IMR-90 (cell line): ENCODE data around the gene ZNF786. TPM values are rescaled to one million over a fixed set of nuclear protein-coding genes. Genes with fewer than 3 reads are reported as not detected.

Experiments
- ATAC-seq: fragments of 200-7000 bp; cut with Tn5 transposase; 2 replicates; pipeline ENCODE4 v1.9.1; 2020; ENCODE audit warnings: low read depth, mild to moderate bottlenecking, moderate library complexity
- BruUV-seq: library from RNA; stranded (reverse); fragments of 400-500 nt; replicated peaks from 2 replicates; lab custom pipeline; 2021; lab: Mats Ljungman, UMichigan
- CTCF ChIA-PET: fragments of 300-600 bp; formaldehyde crosslinking; extraction: SDS; loops from one replicate; lab custom pipeline; 2021; ENCODE audit warnings: antibody characterized with exemption; lab: Yijun Ruan, JAX
- POLR2A ChIA-PET: fragments of 300-600 bp; sonication (Branson Sonifier 250); formaldehyde crosslinking; loops from one replicate; lab custom pipeline; 2022; ENCODE audit warnings: antibody characterized with exemption; ENCODE audit not compliant: unreplicated experiment; lab: Charles Lee
- DNase-seq: peaks from one replicate; pipeline ENCODE4 v3.0.0; 2013
- H2AFZ ChIP-seq: replicated peaks from 2 replicates; pipeline ENCODE3; 2013; ENCODE audit warnings: low read length, mild to moderate bottlenecking; ENCODE audit not compliant: poor library complexity
- H2AK5ac ChIP-seq: 2 replicates; pipeline ENCODE4 v1.6.1; 2013; ENCODE audit warnings: low read depth, low read length, inconsistent platforms
- H2AK9ac ChIP-seq: replicated peaks from 2 replicates; pipeline ENCODE3; 2013; ENCODE audit warnings: mild to moderate bottlenecking, low read depth, low read length, moderate library complexity; ENCODE audit not compliant: poor library complexity
- H2BK120ac ChIP-seq: 2 replicates; pipeline ENCODE4 v1.6.1; 2013; ENCODE audit warnings: low read depth, low read length, inconsistent platforms
- H2BK15ac ChIP-seq: 3 replicates; pipeline ENCODE4 v1.6.1; 2013; ENCODE audit warnings: low read depth, low read length, inconsistent platforms
- H2BK20ac ChIP-seq: 2 replicates; pipeline ENCODE4 v1.6.1; 2013; ENCODE audit warnings: low read depth, mild to moderate bottlenecking, inconsistent platforms, low read length, moderate library complexity
- H2BK5ac ChIP-seq: 2 replicates; pipeline ENCODE4 v1.6.1; 2013; ENCODE audit warnings: mild to moderate bottlenecking, low read depth, low read length, inconsistent platforms; ENCODE audit not compliant: poor library complexity, severe bottlenecking
- H3K14ac ChIP-seq: replicated peaks from 2 replicates; pipeline ENCODE4 v1.6.1; 2013; ENCODE audit warnings: low read depth, low read length, inconsistent platforms
- H3K18ac ChIP-seq: 2 replicates; pipeline ENCODE4 v1.6.1; 2013; ENCODE audit warnings: low read depth, low read length, control low read depth
- H3K23ac ChIP-seq: 2 replicates; pipeline ENCODE4 v1.6.1; 2013; ENCODE audit warnings: low read depth, low read length, inconsistent platforms
- H3K27ac ChIP-seq: 2 replicates; pipeline ENCODE4 v1.5.1; 2013; ENCODE audit warnings: mild to moderate bottlenecking, control low read depth, low read length; ENCODE audit not compliant: insufficient read depth
- H3K27me3 ChIP-seq: 2 replicates; pipeline ENCODE4 v1.6.1; 2013; ENCODE audit warnings: low read length; ENCODE audit not compliant: control insufficient read depth, insufficient read depth
- H3K36me3 ChIP-seq: 2 replicates; pipeline ENCODE4 v1.6.1; 2013; ENCODE audit warnings: low read length, mixed read lengths; ENCODE audit not compliant: control insufficient read depth, insufficient read depth
- H3K4ac ChIP-seq: 2 replicates; pipeline ENCODE4 v1.6.1; 2013; ENCODE audit warnings: low read depth, low read length, inconsistent platforms
- H3K4me1 ChIP-seq: 2 replicates; pipeline ENCODE4 v1.6.1; 2013; ENCODE audit warnings: low read length, mixed read lengths; ENCODE audit not compliant: control insufficient read depth, insufficient read depth
- H3K4me2 ChIP-seq: 2 replicates; pipeline ENCODE4 v1.6.1; 2013; ENCODE audit warnings: low read depth, mild to moderate bottlenecking, control low read depth, low read length, moderate library complexity
- H3K4me3 ChIP-seq: 2 replicates; pipeline ENCODE4 v1.5.1; 2013; ENCODE audit warnings: low read depth, mild to moderate bottlenecking, control low read depth, low read length, moderate library complexity; ENCODE audit not compliant: insufficient read depth
- H3K56ac ChIP-seq: 2 replicates; pipeline ENCODE4 v1.6.1; 2013; ENCODE audit warnings: low read length, inconsistent platforms; ENCODE audit not compliant: insufficient read depth; ENCODE audit errors: extremely low read depth
- H3K79me1 ChIP-seq, 2 experiments: 2 replicates each; pipeline ENCODE4 v1.6.1; 2013; ENCODE audit warnings: low read length in 2 of 2, inconsistent platforms in 1 of 2, low read depth in 1 of 2
- H3K9ac ChIP-seq: 2 replicates; pipeline ENCODE4 v1.6.1; 2013; ENCODE audit warnings: low read depth, low read length, control low read depth
- H3K9me1 ChIP-seq: 2 replicates; pipeline ENCODE4 v1.6.1; 2013; ENCODE audit warnings: low read length, inconsistent platforms; ENCODE audit not compliant: insufficient read depth
- H3K9me3 ChIP-seq: 2 replicates; pipeline ENCODE4 v1.6.1; 2013; ENCODE audit warnings: low read length; ENCODE audit not compliant: control insufficient read depth, insufficient read depth
- H4K20me1 ChIP-seq: 2 replicates; pipeline ENCODE4 v1.6.1; 2013; ENCODE audit warnings: low read length, inconsistent platforms; ENCODE audit not compliant: insufficient read depth
- H4K5ac ChIP-seq: 2 replicates; pipeline ENCODE4 v1.6.1; 2013; ENCODE audit warnings: mild to moderate bottlenecking, low read depth, low read length, control low read depth
- H4K8ac ChIP-seq, 2 experiments: 2 replicates each; pipeline ENCODE4 v1.6.1; 2013; ENCODE audit warnings: low read depth in 2 of 2, low read length in 2 of 2, control low read depth in 1 of 2, inconsistent platforms in 1 of 2
- H4K91ac ChIP-seq: 2 replicates; pipeline ENCODE4 v1.6.1; 2013; ENCODE audit warnings: low read depth, low read length, inconsistent platforms; ENCODE audit not compliant: insufficient read depth
- NFE2L2 ChIP-seq: fragments of 150-350 bp; IDR thresholded peaks from 2 replicates; pipeline ENCODE4 v1.6.1; 2016; ENCODE audit warnings: low read depth, mild to moderate bottlenecking, low read length
- POLR2A ChIP-seq: IDR thresholded peaks from 2 replicates; pipeline ENCODE4 v1.6.1; 2012; ENCODE audit warnings: mild to moderate bottlenecking, low read depth, low read length
- RCOR1 ChIP-seq: IDR thresholded peaks from 2 replicates; pipeline ENCODE4 v1.6.1; 2012; ENCODE audit warnings: mild to moderate bottlenecking, low read length, improper control_type of control experiment; ENCODE audit not compliant: insufficient replicate concordance
- SMC3 ChIP-seq: fragments of 150-350 bp; IDR thresholded peaks from 2 replicates; pipeline ENCODE4 v1.6.1; 2016; ENCODE audit warnings: low read depth, mild to moderate bottlenecking, antibody characterized with exemption, low read length, moderate library complexity
- WGBS, 2 experiments: methylation state at CpG; one replicate each; pipeline versions ENCODE4 v1.1.5 to v1.1.7; 2013; ENCODE audit warnings: missing lambda C conversion rate in 2 of 2; ENCODE audit not compliant: insufficient read length in 1 of 2; ENCODE audit errors: extremely low coverage in 2 of 2; 5-methylcytosine and 5-hydroxymethylcytosine counted together
- dilution Hi-C: fragments of 300-500 bp; cut with HindIII; formaldehyde crosslinking; loops from one replicate; pipeline ENCODE4 v1.14.3; 2018; ENCODE audit warnings: low sequenced_read_pairs; ENCODE audit not compliant: unreplicated experiment
- in situ Hi-C: fragments of 300-500 bp; cut with MboI; formaldehyde crosslinking; loops from 3 replicates; pipeline ENCODE4 v1.14.3; 2019; ENCODE audit warnings: low sequenced_read_pairs, inconsistent platforms, mixed read lengths
- intact Hi-C: fragments of 100-400 bp; cut with micrococcal nuclease; formaldehyde crosslinking; loops from 2 replicates; pipeline ENCODE4 v1.10.0; 2022
- polyA plus RNA-seq, 3 experiments: library from polyadenylated mRNA; depleted of rRNA; stranded (reverse); fragments of >200 nt; gene quantifications; 2 replicates each; pipeline ENCODE4 v1.2.3, GENCODE V29; 2012; ENCODE audit warnings: low replicate concordance in 1 of 3
- total RNA-seq: library from RNA; depleted of rRNA; stranded (reverse); fragments of >200 nt; gene quantifications from 2 replicates; pipeline ENCODE4 v1.2.3, GENCODE V29; 2012
- TF ChIP-seq, protein P1 (sequence below): conservative IDR thresholded peaks from 2 replicates; pipeline ENCODE4 v1.5.1; 2012; ENCODE audit warnings: mild to moderate bottlenecking, low read depth, low read length, improper control_type of control experiment

The ZNF786 gene
- total and polyA plus RNA-seq, 2 of the 4 experiments (the other 2 are of a cell fraction) = 2.8 to 7.3 TPM

DNA sequence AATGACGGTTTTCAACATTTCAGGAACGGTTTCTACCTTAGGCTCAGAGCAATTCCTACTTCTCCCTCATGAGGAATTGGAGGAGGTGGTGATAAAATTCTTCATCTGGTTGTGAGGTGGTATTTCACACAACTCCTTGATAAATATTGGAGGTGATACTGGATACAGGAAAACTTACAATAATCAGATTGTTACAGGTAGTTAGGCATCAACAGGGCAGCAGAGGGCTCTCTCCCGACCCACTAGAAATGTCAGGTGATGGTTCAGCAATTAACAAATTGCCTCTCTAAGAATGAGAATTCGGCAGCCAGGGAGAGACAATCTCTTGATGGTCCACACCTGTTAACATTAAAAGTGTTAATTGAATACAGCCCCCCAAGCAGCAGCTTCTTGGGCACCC, 22.6 kb downstream of the ZNF786 start:
- Histone ChIP-seq H3K27ac (no peak overlapping the region), H4K8ac (no peak overlapping the region), H2AK9ac (no peak overlapping the region), H3K23ac (no peak overlapping the region), H3K9ac (no peak overlapping the region), H3K9me3 (no peaks in the 10 kb centered on the region), H3K4me1 (no peaks in the 10 kb centered on the region), H3K14ac (no peak overlapping the region), H2BK120ac (no peak overlapping the region), H3K56ac (no peak overlapping the region), H2BK20ac (no peak overlapping the region), H3K4me2 (no peak overlapping the region), H3K18ac (no peak overlapping the region), H2BK15ac (no peak overlapping the region), H3K79me1 (0 out of 4 replicates have a peak, but pooled peaks cover 0 to 4% of the 10 kb centered on the region in 2 experiments), H2BK5ac (no peak overlapping the region), H3K4me3 (no peak overlapping the region), H2AK5ac (no peak overlapping the region), H4K20me1 (no peaks in the 10 kb centered on the region; the same call in 1 of the 2 replicates), H3K9me1 (no peaks in the 10 kb centered on the region), H3K27me3 (no peaks in the 10 kb centered on the region), H4K91ac (no peak overlapping the region), H4K5ac (no peak overlapping the region), H3K36me3 (peaks cover 21% of the 10 kb centered on the region), H2AFZ (no peak overlapping the region), H3K4ac (no peak overlapping the region)
- ATAC-seq (no peak), DNase-seq (no peak)
- in situ Hi-C loops (no loop called here), intact Hi-C loops (loop anchor here (5.0 kb wide), 1 partner anchor 81 kb away; no protein-coding TSS in a partner anchor), dilution Hi-C loops (no loop called here)
- BruUV-seq = no TSS peak
- CTCF ChIA-PET = no interaction called here
- TF ChIP-seq, protein P1, sequence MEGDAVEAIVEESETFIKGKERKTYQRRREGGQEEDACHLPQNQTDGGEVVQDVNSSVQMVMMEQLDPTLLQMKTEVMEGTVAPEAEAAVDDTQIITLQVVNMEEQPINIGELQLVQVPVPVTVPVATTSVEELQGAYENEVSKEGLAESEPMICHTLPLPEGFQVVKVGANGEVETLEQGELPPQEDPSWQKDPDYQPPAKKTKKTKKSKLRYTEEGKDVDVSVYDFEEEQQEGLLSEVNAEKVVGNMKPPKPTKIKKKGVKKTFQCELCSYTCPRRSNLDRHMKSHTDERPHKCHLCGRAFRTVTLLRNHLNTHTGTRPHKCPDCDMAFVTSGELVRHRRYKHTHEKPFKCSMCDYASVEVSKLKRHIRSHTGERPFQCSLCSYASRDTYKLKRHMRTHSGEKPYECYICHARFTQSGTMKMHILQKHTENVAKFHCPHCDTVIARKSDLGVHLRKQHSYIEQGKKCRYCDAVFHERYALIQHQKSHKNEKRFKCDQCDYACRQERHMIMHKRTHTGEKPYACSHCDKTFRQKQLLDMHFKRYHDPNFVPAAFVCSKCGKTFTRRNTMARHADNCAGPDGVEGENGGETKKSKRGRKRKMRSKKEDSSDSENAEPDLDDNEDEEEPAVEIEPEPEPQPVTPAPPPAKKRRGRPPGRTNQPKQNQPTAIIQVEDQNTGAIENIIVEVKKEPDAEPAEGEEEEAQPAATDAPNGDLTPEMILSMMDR = no peak
- TF ChIP-seq RCOR1 = no peak
- no peak for TF ChIP-seq POLR2A
- no peak for TF ChIP-seq SMC3
- no peak for TF ChIP-seq NFE2L2
- POLR2A ChIA-PET = no interaction called here
- 100% methylated on average over 1 of the region's 4 CpGs; no CpG with 5 or more reads in 1 of the 2 experiments for WGBS, 2 experiments
